Right lobe of liver (tissue), 4 donors: ENCODE results near the gene PPP1R12B.

Experiments used
- CTCF ChIP-seq, 4 donors: fragments of 200-600 bp in 3 of 4; fragments of 450-650 bp in 1 of 4; IDR thresholded peaks; one replicate each; pipeline versions ENCODE4 v1.5.1 to v1.8.0; 2016 to 2022; ENCODE audit warnings: antibody characterized with exemption in 4 of 4, mild to moderate bottlenecking in 2 of 4
- POLR2A ChIP-seq: fragments of 450-650 bp; IDR thresholded peaks from one replicate; pipeline ENCODE4 v1.6.1; 2017; ENCODE audit warnings: antibody characterized with exemption, mild to moderate bottlenecking
- donor health status: DM: no; HTN: no; CAD: no.
- donor health status: DM: no; HTN: no; CAD: no.
- donor health status: DM: no; HTN: yes; CAD: no.

DNA sequence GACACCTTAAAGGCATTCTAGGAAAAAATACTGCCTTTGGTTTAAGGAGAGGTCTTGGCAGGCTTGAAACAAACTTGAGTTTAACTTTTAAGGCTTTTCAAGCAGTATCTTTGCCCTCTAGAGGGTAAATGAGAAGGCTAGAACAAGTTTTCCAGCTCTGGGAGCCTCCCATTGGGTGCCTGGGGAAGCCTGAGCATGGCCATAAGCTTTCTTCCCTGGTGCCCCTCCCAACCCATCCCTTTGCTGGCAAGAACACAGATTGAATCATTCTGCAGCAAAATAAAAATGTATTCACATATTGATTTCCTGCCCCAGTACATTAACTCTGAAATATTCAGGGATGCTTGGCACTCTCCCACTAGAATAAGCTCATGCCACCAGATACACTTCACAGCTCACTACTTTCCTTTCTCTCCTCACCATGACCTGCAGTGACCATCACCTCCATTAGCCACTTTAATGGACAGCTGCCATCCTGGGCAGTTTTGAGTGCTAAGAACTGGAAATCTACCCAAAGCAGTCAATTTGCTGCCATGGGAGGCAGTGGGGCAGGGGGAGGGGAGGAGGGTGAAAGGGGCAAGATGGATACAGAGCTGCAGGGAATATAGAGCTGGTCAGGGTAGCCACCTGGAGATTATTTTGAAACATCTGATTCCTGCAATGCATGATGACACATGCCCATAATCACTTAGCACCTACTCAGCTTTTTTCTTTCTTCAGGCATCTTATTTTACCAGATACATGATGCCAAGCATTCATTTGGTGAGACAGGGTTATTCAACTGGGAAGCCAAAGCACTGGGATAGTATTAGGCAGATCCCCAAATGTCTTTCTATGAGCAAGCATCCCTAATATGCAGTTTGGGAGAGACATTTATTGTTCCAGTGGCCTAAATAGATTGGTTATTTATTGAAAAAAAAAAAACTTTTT is 221.2 kb downstream of the PPP1R12B start:
- no peak for TF ChIP-seq CTCF (IDR thresholded peaks at IDR 0.05)
- TF ChIP-seq POLR2A: no peak
